Tongue (tissue), 2 donors: Measurements from ENCODE around the gene WNT8B. TPM values are rescaled to one million over a fixed set of nuclear protein-coding genes. Genes with fewer than 3 reads are reported as not detected.

Source experiments
- DNase-seq: peaks from one replicate; pipeline ENCODE4 v3.0.0-alpha.2; 2015
- total RNA-seq: library from RNA; depleted of rRNA; stranded (reverse); fragments of >200 nt; gene quantifications from one replicate; pipeline ENCODE4 v1.2.3, GENCODE V29; 2014

WNT8B gene
- not detected for total RNA-seq

DNA sequence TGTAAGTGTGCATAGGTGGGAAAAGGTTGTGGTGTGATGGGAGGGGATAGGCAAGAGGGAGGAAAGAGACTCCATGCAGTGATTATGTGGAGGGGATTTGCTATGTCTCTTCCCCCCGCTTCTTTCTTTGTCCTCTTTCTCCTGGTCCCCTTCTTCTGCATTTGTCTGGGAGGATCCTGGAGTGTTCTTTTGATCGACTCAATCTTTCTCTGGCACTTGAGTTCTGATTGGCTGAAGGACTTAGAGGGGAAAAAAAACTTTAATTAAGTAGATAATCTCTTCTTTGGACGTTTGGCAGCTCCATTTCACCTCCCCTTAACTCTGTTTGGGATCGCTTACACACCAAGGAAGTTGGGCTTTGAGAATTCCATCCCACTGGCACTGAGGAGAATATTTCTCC is at the start of gene WNT8B:
TSS of gene WNT8B (plus strand) at position 301 of the 400 bp plus-strand sequence. CDS start 160 bp downstream, outside the sequence.
- no peak for DNase-seq

- DNase-seq, result no peak
These were observed 49.6 kb upstream of the WNT8B start for GRCh38 chr10:100413173-100413572.

DNA sequence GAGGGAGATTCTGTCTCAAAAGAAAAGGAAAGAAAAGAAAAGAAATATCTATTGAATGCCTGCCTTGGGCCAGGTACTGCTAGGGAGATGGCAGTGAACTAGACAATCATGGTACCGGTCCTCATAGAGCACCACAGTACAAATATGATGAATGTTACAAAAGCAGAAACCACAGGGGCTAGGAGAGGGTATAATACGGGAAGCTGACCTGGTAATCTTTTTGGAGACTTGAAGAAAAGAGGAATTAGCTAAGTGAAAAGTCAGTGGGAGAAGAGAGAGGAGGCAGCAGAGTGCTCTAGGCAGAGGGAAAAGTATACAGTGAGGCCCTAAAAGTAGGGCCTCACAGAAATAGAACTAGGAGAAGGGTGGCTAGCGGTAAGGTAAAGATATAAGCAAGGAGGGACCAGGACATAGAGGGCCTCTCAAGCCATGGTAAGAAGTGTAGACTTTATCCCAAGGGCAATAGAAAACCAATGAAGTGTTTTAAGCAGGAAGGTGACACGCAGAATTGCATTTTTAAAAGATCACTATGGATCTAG is 42.8 kb upstream of the WNT8B start:
- DNase-seq, result no peak

GRCh38 chr10:100427374-100427773 is 35.4 kb upstream of the WNT8B start:
- DNase-seq, result no peak

- DNase-seq, result peak; percentile 98
These were observed 29.3 kb upstream of the WNT8B start for GRCh38 chr10:100433253-100434240.

GRCh38 chr10:100436255-100436654 is 26.6 kb upstream of the WNT8B start:
- DNase-seq, result no peak

- no peak for DNase-seq
These were observed 24.0 kb upstream of the WNT8B start for GRCh38 chr10:100438674-100439315.

- no peak for DNase-seq
These were observed 20.3 kb upstream of the WNT8B start for GRCh38 chr10:100442548-100442947.

DNA sequence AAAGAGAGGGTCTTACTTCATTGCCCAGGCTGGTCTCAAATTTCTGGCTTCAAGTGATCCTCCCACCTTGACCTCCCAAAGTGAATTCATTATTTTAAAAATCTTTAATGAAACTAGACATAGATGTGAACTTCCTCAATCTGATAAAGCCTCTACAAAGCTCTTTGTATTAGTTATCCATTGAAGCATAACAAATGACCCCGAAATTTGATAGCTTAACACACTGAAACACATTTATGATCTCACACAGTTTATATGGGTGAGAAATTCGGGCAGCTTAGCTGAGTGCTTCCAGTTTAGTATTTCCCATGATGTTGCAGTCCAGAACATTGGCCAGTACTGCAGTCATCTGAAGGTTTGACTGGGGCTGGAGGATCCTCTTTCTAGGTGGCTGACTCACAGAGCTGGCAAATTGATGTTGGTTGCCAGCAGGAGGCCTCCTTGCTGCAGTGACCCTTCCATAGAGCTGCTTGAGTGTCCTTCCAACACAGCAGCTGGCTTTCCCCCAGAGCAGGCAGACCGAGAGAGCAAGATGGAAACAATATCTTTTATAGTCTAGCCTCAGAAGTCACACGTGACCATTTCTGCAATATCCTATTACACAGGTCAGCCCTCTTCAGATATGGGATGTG is 16.6 kb upstream of the WNT8B start:
- DNase-seq, result no peak

DNA sequence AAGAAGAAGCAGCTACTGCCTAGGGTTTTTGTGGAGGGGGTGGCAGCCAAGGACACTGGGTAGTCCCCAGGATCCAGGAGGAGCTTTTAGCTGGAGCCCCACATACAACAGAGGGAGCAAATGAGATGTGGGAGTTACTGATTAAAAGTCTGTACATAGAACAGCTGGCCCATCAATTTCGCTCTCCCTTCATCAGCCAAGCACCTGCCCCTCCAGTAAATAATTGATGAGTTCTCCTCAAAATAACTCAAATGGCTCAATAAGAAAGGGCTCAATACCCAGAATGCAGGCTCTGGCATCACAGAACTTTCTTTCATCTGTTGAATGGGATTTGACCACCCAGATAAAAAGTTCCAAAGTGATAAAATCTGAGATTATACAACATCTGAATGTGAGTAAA is 15.1 kb upstream of the WNT8B start:
- no peak for DNase-seq

GRCh38 chr10:100448951-100449350 is 13.9 kb upstream of the WNT8B start:
- no peak for DNase-seq

DNA sequence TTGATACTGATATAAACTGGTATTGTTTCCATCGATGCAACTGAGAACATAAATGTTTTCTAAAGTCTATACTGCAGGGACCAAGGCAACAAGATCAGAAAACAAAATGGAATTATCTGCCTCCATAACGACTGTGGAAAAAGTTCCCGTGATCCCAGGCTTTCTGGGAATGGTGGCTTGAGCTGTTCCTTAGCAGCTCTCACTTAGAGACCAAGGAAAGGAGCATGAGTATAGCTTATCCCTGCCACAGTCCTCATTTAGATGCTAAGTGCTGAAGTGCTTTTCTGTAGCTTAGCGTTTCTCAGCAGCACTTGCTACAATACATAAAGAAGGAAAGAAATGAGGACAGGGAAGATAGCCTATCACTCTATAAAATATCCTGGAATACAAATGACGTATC is 5.5 kb downstream of the WNT8B start:
- DNase-seq, result no peak

- DNase-seq, result no peak
These were observed 6.2 kb downstream of the WNT8B start for GRCh38 chr10:100468978-100469377.

DNA sequence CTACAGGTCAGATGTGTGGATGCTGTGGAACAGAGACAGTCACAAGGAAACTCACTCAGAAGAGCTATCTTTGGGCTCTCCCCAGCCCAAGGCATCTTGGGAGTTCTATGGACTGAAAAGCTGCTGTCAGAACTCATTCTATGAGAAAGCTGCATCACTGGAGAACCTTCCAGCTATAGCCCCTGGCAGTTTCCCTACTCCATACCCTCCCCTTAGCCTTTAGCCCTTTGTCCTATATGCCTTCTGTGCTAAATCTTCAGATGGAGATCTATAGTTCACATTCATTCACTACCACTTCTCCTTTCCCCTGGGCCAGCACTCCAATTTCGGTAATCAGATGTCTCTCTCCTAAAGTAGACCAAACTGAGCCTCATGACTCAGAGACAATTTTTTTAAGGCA is 6.9 kb downstream of the WNT8B start:
- no peak for DNase-seq

GRCh38 chr10:100470367-100470766 is 7.6 kb downstream of the WNT8B start:
- DNase-seq, result no peak

GRCh38 chr10:100477970-100478369 is 15.2 kb downstream of the WNT8B start:
- no peak for DNase-seq

GRCh38 chr10:100479037-100479436 is 16.2 kb downstream of the WNT8B start:
- DNase-seq, result no peak

GRCh38 chr10:100480002-100480401 is 17.2 kb downstream of the WNT8B start:
- no peak for DNase-seq

- peak; percentile 93 for DNase-seq
These were observed 18.8 kb downstream of the WNT8B start for GRCh38 chr10:100481462-100482081.

GRCh38 chr10:100482181-100482833 is 19.5 kb downstream of the WNT8B start:
- DNase-seq, result peak; percentile 79

DNA sequence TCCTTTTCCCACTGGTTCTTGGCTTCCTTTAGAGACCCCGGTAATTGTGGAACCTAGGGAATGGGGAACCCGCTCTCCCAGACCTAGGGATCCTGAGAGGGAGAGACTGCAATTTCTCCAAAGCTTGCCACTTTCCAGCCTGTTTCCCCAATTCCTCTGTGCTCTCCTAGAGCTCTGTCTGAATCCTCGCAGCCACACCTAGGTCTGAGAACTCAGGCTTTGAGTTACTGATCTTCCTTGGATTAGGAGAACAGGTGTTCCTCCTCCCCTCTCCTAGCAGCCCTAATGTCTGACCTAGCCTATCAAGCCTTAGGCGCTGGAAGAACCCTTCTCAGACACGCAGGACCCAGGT is 20.0 kb downstream of the WNT8B start:
- DNase-seq, result no peak
